Neural cell (in vitro differentiated cells): ENCODE measurements around the gene CCNH.

Source experiments
- CTCF ChIP-seq: fragments of 450-650 bp; IDR thresholded peaks from 2 replicates; pipeline ENCODE4 v1.5.1; 2014; ENCODE audit warnings: antibody characterized with exemption, mild to moderate bottlenecking, moderate library complexity; ENCODE audit not compliant: poor library complexity, severe bottlenecking
- MXI1 ChIP-seq: fragments of 450-650 bp; conservative IDR thresholded peaks from 2 replicates; pipeline ENCODE4 v1.6.1; 2014; ENCODE audit warnings: antibody characterized with exemption, mild to moderate bottlenecking; ENCODE audit not compliant: poor library complexity, severe bottlenecking
- POLR2AphosphoS5 ChIP-seq: IDR thresholded peaks from 2 replicates; pipeline ENCODE4 v1.6.1; 2012
- RAD21 ChIP-seq: fragments of 450-650 bp; conservative IDR thresholded peaks from 2 replicates; pipeline ENCODE4 v1.6.1; 2014; ENCODE audit warnings: antibody characterized with exemption, mild to moderate bottlenecking, moderate library complexity
- REST ChIP-seq: IDR thresholded peaks from 2 replicates; pipeline ENCODE4 v1.6.1; 2012; ENCODE audit warnings: borderline replicate concordance

GRCh38 chr5:87368601-87369000, 44.1 kb downstream of the CCNH start:
- TF ChIP-seq CTCF (no peak), POLR2AphosphoS5 (no peak), MXI1 (no peak), REST (no peak), RAD21 (no peak)
